ENCODE data around the gene KCNC1.

GRCh38 chr11:17753153-17753552 is 18.6 kb downstream of the KCNC1 start:
- TF ChIP-seq REST (IDR thresholded peaks at IDR 0.05; ENCODE audit: borderline replicate concordance) (no peak), EP300 (conservative IDR thresholded peaks at IDR 0.05; ENCODE audit: poor library complexity, severe bottlenecking) (no peak), CTCF (IDR thresholded peaks at IDR 0.05; ENCODE audit: poor library complexity, severe bottlenecking) (no peak), EZH2 (IDR thresholded peaks at IDR 0.05; ENCODE audit: borderline replicate concordance, insufficient read depth, low read length, poor library complexity, severe bottlenecking) (no peak), TAF1 (IDR thresholded peaks at IDR 0.05; ENCODE audit: low read depth) (no peak), MXI1 (conservative IDR thresholded peaks at IDR 0.05; ENCODE audit: poor library complexity, severe bottlenecking) (no peak), POLR2AphosphoS5 (IDR thresholded peaks at IDR 0.05) (no peak), RAD21 (conservative IDR thresholded peaks at IDR 0.05) (no peak)
